SK-N-SH treated with all-trans-retinoic acid at 6 μM for 48 hours (cell line): ENCODE data around the gene ZBTB7C.

Source experiments
- ATAC-seq: fragments of 200-7000 bp; cut with Tn5 transposase; 3 replicates; pipeline ENCODE4 v1.9.1; 2020; ENCODE audit warnings: mild to moderate bottlenecking, moderate library complexity
- ARNTL ChIP-seq: fragments of 450-650 bp; formaldehyde crosslinking; IDR thresholded peaks from 2 replicates; pipeline ENCODE4 v1.5.0; 2020; ENCODE audit warnings: low read depth, mild to moderate bottlenecking, moderate library complexity, borderline replicate concordance
- BACH2 ChIP-seq: fragments of 250-450 bp; sonication (Bioruptor Pico); IDR thresholded peaks from 2 replicates; pipeline ENCODE4 v1.9.0; 2021; ENCODE audit warnings: mild to moderate bottlenecking, borderline replicate concordance
- CREB5 ChIP-seq: fragments of 250-450 bp; sonication (Bioruptor Pico); IDR thresholded peaks from 2 replicates; pipeline ENCODE4 v1.5.1; 2020; ENCODE audit warnings: low read depth, mild to moderate bottlenecking, moderate library complexity
- CSDC2 ChIP-seq: fragments of 250-450 bp; sonication (Bioruptor Pico); IDR thresholded peaks from 2 replicates; pipeline ENCODE4 v1.5.0; 2020; ENCODE audit warnings: mild to moderate bottlenecking, moderate library complexity
- CSRNP3 ChIP-seq: fragments of 250-450 bp; sonication (Bioruptor Pico); IDR thresholded peaks from 2 replicates; pipeline ENCODE4 v1.5.1; 2021; ENCODE audit warnings: mild to moderate bottlenecking, moderate library complexity
- ESRRG ChIP-seq: fragments of 250-450 bp; sonication (Bioruptor Pico); IDR thresholded peaks from 2 replicates; pipeline ENCODE4 v1.6.1; 2021; ENCODE audit warnings: mild to moderate bottlenecking
- GLIS3 ChIP-seq: fragments of 250-450 bp; sonication (Bioruptor Pico); IDR thresholded peaks from 2 replicates; pipeline ENCODE4 v1.5.0; 2020; ENCODE audit warnings: mild to moderate bottlenecking, moderate library complexity
- ISL1 ChIP-seq: fragments of 250-450 bp; sonication (Bioruptor Pico); IDR thresholded peaks from 2 replicates; pipeline ENCODE4 v2.1.2; 2022; ENCODE audit warnings: mild to moderate bottlenecking, moderate library complexity
- OSR1 ChIP-seq: fragments of 250-450 bp; sonication (Bioruptor Pico); IDR thresholded peaks from 2 replicates; pipeline ENCODE4 v1.8.0; 2022; ENCODE audit warnings: moderate library complexity, mild to moderate bottlenecking, inconsistent platforms
- PPARA ChIP-seq: fragments of 250-450 bp; sonication (Bioruptor Pico); IDR thresholded peaks from 2 replicates; pipeline ENCODE4 v1.5.0; 2020; ENCODE audit warnings: mild to moderate bottlenecking, borderline replicate concordance
- RARB ChIP-seq: fragments of 250-450 bp; sonication (Bioruptor Pico); IDR thresholded peaks from 2 replicates; pipeline ENCODE4 v1.8.0; 2021; ENCODE audit warnings: mild to moderate bottlenecking, moderate library complexity
- SNAI2 ChIP-seq: fragments of 250-450 bp; sonication (Bioruptor Pico); IDR thresholded peaks from 2 replicates; pipeline ENCODE4 v1.5.0; 2020; ENCODE audit warnings: mild to moderate bottlenecking, moderate library complexity
- TCF4 ChIP-seq: fragments of 250-450 bp; sonication (Bioruptor Pico); IDR thresholded peaks from 2 replicates; pipeline ENCODE4 v1.8.0; 2021; ENCODE audit warnings: mild to moderate bottlenecking, moderate library complexity, borderline replicate concordance
- TOX ChIP-seq: fragments of 250-450 bp; sonication (Bioruptor Pico); IDR thresholded peaks from 2 replicates; pipeline ENCODE4 v1.8.0; 2021; ENCODE audit warnings: mild to moderate bottlenecking, moderate library complexity, borderline replicate concordance
- ZC3H10 ChIP-seq: fragments of 250-450 bp; sonication (Bioruptor Pico); IDR thresholded peaks from 2 replicates; pipeline ENCODE4 v1.5.1; 2021; ENCODE audit warnings: mild to moderate bottlenecking, moderate library complexity
- ZFP3 ChIP-seq: fragments of 250-450 bp; sonication (Bioruptor Pico); IDR thresholded peaks from 2 replicates; pipeline ENCODE4 v1.5.0; 2020; ENCODE audit warnings: mild to moderate bottlenecking, moderate library complexity
- ZFP30 ChIP-seq: fragments of 450-650 bp; formaldehyde crosslinking; IDR thresholded peaks from 2 replicates; pipeline ENCODE4 v1.5.0; 2022; ENCODE audit warnings: mild to moderate bottlenecking, moderate library complexity
- ZNF565 ChIP-seq: fragments of 450-650 bp; formaldehyde crosslinking; conservative IDR thresholded peaks from 2 replicates; pipeline ENCODE4 v1.5.0; 2020; ENCODE audit warnings: low read depth, mild to moderate bottlenecking, moderate library complexity
- ZNF70 ChIP-seq: fragments of 450-650 bp; formaldehyde crosslinking; IDR thresholded peaks from 2 replicates; pipeline ENCODE4 v1.5.0; 2020; ENCODE audit warnings: mild to moderate bottlenecking, moderate library complexity
- ZNF8 ChIP-seq: fragments of 450-650 bp; formaldehyde crosslinking; IDR thresholded peaks from 2 replicates; pipeline ENCODE4 v1.5.0; 2020; ENCODE audit warnings: mild to moderate bottlenecking, moderate library complexity
- TF ChIP-seq, protein P1 (sequence below): fragments of 250-450 bp; sonication (Bioruptor Pico); IDR thresholded peaks from 2 replicates; pipeline ENCODE4 v1.8.0; 2021; ENCODE audit warnings: low read depth, mild to moderate bottlenecking, moderate library complexity, borderline replicate concordance
- TF ChIP-seq, protein P2 (sequence below): fragments of 250-450 bp; sonication (Bioruptor Pico); IDR thresholded peaks from 2 replicates; pipeline ENCODE4 v1.8.0; 2020; ENCODE audit warnings: mild to moderate bottlenecking, moderate library complexity, borderline replicate concordance
- TF ChIP-seq, protein P3 (sequence below): fragments of 250-450 bp; sonication (Bioruptor Pico); IDR thresholded peaks from 2 replicates; pipeline ENCODE4 v1.5.0; 2020; ENCODE audit warnings: mild to moderate bottlenecking, moderate library complexity

Gene ZBTB7C

DNA sequence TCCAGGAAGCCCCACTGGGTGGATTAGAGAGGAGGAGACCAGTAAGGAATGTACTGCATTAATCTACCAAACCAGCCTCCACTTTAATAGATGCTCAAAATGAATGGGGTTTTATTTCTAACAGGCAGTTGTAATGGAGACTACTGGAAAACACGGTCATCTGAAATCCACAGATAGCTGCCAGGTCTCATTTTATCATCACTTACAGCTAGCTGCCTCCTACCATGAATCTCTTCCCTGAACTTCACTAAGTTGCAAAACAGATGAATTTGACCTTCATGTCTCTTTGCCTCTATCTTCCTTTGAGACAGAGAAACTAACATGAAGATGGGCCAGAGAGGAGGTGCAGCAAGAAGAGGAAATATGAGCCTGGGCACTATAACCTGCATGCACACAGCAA, 21.9 kb downstream of the ZBTB7C start:
- TF ChIP-seq ZNF565 (CRISPR knock-in tag): no peak
- TF ChIP-seq PPARA (CRISPR knock-in tag): no peak
- TF ChIP-seq SNAI2 (CRISPR knock-in tag): no peak
- TF ChIP-seq BACH2 (CRISPR knock-in tag): no peak
- TF ChIP-seq, protein P1, sequence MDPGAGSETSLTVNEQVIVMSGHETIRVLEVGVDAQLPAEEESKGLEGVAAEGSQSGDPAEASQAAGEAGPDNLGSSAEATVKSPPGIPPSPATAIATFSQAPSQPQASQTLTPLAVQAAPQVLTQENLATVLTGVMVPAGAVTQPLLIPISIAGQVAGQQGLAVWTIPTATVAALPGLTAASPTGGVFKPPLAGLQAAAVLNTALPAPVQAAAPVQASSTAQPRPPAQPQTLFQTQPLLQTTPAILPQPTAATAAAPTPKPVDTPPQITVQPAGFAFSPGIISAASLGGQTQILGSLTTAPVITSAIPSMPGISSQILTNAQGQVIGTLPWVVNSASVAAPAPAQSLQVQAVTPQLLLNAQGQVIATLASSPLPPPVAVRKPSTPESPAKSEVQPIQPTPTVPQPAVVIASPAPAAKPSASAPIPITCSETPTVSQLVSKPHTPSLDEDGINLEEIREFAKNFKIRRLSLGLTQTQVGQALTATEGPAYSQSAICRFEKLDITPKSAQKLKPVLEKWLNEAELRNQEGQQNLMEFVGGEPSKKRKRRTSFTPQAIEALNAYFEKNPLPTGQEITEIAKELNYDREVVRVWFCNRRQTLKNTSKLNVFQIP (CRISPR knock-in tag): no peak
- TF ChIP-seq, protein P2, sequence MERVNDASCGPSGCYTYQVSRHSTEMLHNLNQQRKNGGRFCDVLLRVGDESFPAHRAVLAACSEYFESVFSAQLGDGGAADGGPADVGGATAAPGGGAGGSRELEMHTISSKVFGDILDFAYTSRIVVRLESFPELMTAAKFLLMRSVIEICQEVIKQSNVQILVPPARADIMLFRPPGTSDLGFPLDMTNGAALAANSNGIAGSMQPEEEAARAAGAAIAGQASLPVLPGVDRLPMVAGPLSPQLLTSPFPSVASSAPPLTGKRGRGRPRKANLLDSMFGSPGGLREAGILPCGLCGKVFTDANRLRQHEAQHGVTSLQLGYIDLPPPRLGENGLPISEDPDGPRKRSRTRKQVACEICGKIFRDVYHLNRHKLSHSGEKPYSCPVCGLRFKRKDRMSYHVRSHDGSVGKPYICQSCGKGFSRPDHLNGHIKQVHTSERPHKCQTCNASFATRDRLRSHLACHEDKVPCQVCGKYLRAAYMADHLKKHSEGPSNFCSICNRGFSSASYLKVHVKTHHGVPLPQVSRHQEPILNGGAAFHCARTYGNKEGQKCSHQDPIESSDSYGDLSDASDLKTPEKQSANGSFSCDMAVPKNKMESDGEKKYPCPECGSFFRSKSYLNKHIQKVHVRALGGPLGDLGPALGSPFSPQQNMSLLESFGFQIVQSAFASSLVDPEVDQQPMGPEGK: no peak
- no peak for TF ChIP-seq OSR1 (CRISPR knock-in tag)
- TF ChIP-seq ZNF70 (CRISPR knock-in tag): no peak
- TF ChIP-seq CSDC2 (CRISPR knock-in tag): no peak
- TF ChIP-seq CSRNP3: no peak
- TF ChIP-seq, protein P3, sequence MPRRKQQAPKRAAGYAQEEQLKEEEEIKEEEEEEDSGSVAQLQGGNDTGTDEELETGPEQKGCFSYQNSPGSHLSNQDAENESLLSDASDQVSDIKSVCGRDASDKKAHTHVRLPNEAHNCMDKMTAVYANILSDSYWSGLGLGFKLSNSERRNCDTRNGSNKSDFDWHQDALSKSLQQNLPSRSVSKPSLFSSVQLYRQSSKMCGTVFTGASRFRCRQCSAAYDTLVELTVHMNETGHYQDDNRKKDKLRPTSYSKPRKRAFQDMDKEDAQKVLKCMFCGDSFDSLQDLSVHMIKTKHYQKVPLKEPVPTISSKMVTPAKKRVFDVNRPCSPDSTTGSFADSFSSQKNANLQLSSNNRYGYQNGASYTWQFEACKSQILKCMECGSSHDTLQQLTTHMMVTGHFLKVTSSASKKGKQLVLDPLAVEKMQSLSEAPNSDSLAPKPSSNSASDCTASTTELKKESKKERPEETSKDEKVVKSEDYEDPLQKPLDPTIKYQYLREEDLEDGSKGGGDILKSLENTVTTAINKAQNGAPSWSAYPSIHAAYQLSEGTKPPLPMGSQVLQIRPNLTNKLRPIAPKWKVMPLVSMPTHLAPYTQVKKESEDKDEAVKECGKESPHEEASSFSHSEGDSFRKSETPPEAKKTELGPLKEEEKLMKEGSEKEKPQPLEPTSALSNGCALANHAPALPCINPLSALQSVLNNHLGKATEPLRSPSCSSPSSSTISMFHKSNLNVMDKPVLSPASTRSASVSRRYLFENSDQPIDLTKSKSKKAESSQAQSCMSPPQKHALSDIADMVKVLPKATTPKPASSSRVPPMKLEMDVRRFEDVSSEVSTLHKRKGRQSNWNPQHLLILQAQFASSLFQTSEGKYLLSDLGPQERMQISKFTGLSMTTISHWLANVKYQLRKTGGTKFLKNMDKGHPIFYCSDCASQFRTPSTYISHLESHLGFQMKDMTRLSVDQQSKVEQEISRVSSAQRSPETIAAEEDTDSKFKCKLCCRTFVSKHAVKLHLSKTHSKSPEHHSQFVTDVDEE (CRISPR knock-in tag): no peak
- TF ChIP-seq ZC3H10 (CRISPR knock-in tag): no peak
- no peak for TF ChIP-seq TOX (CRISPR knock-in tag)
- no peak for TF ChIP-seq CREB5 (CRISPR knock-in tag)
- TF ChIP-seq TCF4: no peak
- no peak for ATAC-seq

- no peak for ATAC-seq
- TF ChIP-seq ZFP30: no peak
- TF ChIP-seq RARB: no peak
- TF ChIP-seq CSDC2 (CRISPR knock-in tag): no peak
- TF ChIP-seq CSRNP3: no peak
- TF ChIP-seq, protein P1 (CRISPR knock-in tag): no peak
- no peak for TF ChIP-seq ZFP3
- no peak for TF ChIP-seq ZNF565 (CRISPR knock-in tag)
- no peak for TF ChIP-seq PPARA (CRISPR knock-in tag)
- no peak for TF ChIP-seq GLIS3 (CRISPR knock-in tag)
- TF ChIP-seq ISL1: no peak
- no peak for TF ChIP-seq ZC3H10 (CRISPR knock-in tag)
- no peak for TF ChIP-seq ZNF8 (CRISPR knock-in tag)
- TF ChIP-seq SNAI2 (CRISPR knock-in tag): no peak
- no peak for TF ChIP-seq ZNF70 (CRISPR knock-in tag)
- TF ChIP-seq OSR1 (CRISPR knock-in tag): no peak
- no peak for TF ChIP-seq ESRRG (CRISPR knock-in tag)
- TF ChIP-seq, protein P2: no peak
- TF ChIP-seq ARNTL (CRISPR knock-in tag): no peak
- no peak for TF ChIP-seq TOX (CRISPR knock-in tag)
- no peak for TF ChIP-seq BACH2 (CRISPR knock-in tag)
These were observed 23.6 kb downstream of the ZBTB7C start for GRCh38 chr18:48385596-48385995.
